Stimulated activated naive CD8-positive, alpha-beta T cell treated with anti-CD3 and anti-CD28 coated beads, Interleukin-15, amount 100 ng/mL, for 72 hours (primary cell): ENCODE data around the gene PDLIM7.

ENCODE experiments used
- ATAC-seq: fragments of 150-1000 bp; cut with Tn5 transposase; 2 replicates; pipeline ENCODE4 v1.10.0; 2021; ENCODE audit warnings: mild to moderate bottlenecking, moderate library complexity
- DNase-seq, 2 donors: peaks; one replicate each; pipeline ENCODE4 v3.0.0; 2021 to 2022
- H3K27ac Mint-ChIP-seq, 2 donors: one replicate each; pipeline ENCODE4 v1.8.0; 2022; ENCODE audit warnings: mild to moderate bottlenecking in 2 of 2, mixed read lengths in 2 of 2, moderate library complexity in 2 of 2
- H3K27me3 Mint-ChIP-seq: one replicate; pipeline ENCODE4 v1.8.0; 2022; ENCODE audit warnings: mixed read lengths
- H3K4me1 Mint-ChIP-seq: one replicate; pipeline ENCODE4 v1.8.0; 2022; ENCODE audit warnings: mild to moderate bottlenecking, mixed read lengths
- H3K4me3 Mint-ChIP-seq, 2 donors: one replicate each; pipeline ENCODE4 v1.8.0; 2022; ENCODE audit warnings: mild to moderate bottlenecking in 2 of 2, mixed read lengths in 2 of 2, moderate library complexity in 1 of 2
- H3K9me3 Mint-ChIP-seq, 2 donors: one replicate each; pipeline ENCODE4 v1.8.0; 2022; ENCODE audit warnings: mixed read lengths in 2 of 2

Gene PDLIM7

DNA sequence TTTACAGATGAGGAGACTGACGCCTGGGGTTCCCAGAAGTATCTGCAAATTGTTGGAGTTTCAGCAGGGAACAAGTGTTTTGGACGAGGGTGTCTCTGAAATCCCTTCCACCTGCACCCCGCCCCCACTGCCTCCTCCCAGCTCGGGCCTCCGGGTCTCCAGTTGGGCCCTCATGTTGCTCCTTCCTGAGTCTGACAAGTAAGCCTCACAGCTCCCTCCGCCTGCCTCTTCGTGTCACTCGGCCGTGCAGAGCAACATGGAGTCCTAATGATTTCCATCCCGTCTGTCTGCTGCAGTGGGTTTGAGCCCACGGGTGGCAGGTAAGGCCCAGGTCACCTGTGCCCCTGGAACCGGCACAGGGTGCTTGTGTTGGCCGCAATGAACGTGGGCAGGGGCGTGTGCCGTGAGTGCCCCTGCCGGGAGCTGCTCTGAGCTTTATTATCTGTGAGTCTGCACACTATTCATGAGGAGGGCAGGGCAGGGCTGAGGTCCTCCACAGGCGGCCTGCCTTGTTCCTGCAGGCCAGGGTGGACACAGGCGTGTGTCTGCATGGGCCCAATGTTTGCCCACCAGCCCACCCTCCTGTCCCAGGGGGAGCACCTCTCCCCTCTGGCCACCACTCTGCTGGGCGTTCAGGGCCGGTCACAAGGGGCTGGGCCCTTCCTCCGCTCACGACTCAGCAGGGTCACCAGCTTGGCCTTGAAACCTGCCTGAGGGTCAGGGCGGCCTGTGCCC, 6.1 kb upstream of the PDLIM7 start:
- Mint-ChIP-seq H3K9me3 (no peaks in the 10 kb centered on the region), H3K27me3 (peaks cover 16% of the 10 kb centered on the region), H3K4me3 (no peak overlapping the region), H3K4me1 (peaks cover 11% of the 10 kb centered on the region), H3K27ac (no peak overlapping the region)
- ATAC-seq (no peak), DNase-seq (no peak)

GRCh38 chr5:177502886-177503285, 5.5 kb upstream of the PDLIM7 start:
- ATAC-seq = no peak
- no peak for DNase-seq
- no peak overlapping the region for H3K27ac Mint-ChIP-seq
- H3K9me3 Mint-ChIP-seq = no peaks in the 10 kb centered on the region
- H3K4me3 Mint-ChIP-seq = no peak overlapping the region
- H3K27me3 Mint-ChIP-seq = peaks cover 22% of the 10 kb centered on the region
- H3K4me1 Mint-ChIP-seq = peaks cover 17% of the 10 kb centered on the region

GRCh38 chr5:177501874-177502678, 4.7 kb upstream of the PDLIM7 start:
- ATAC-seq (no peak), DNase-seq (no peak)
- Mint-ChIP-seq H3K9me3 (no peaks in the 10 kb centered on the region), H3K27me3 (peaks cover 22% of the 10 kb centered on the region), H3K4me3 (no peak overlapping the region), H3K27ac (no peak overlapping the region), H3K4me1 (peaks cover 19% of the 10 kb centered on the region)

- Mint-ChIP-seq H3K4me3 (no peak overlapping the region), H3K27me3 (peaks cover 22% of the 10 kb centered on the region), H3K4me1 (peaks cover 26% of the 10 kb centered on the region), H3K9me3 (no peaks in the 10 kb centered on the region), H3K27ac (no peak overlapping the region)
- DNase-seq (peak; percentile 76 to 79), ATAC-seq (peak; percentile 42)
Observed at GRCh38 chr5:177500685-177501522, 3.5 kb upstream of the PDLIM7 start.

DNA sequence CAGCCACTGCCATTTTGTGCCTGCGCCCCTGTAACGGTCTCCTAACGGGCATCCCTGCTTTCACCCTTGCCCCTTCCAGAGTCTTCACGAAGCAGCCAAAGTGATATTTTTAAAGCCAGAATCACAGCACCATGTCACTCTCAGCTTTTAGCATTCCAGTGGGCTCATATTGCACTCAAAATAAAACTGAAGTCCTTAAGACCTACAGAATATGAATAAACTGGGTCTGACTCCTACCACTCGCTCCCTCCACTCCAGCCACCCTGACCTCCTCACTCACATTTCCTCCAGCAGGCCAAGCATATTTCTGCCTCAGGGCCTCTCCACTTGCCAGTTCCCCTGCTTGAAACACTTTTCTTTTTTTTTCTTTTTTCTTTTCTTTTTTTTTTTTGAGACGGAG, 2.4 kb upstream of the PDLIM7 start:
- ATAC-seq = no peak
- Mint-ChIP-seq H3K4me1 (peaks cover 36% of the 10 kb centered on the region), H3K4me3 (peak overlapping the region in 1 of 2 donors; percentile 4), H3K9me3 (no peaks in the 10 kb centered on the region), H3K27ac (no peak overlapping the region), H3K27me3 (peaks cover 22% of the 10 kb centered on the region)
- no peak for DNase-seq

DNA sequence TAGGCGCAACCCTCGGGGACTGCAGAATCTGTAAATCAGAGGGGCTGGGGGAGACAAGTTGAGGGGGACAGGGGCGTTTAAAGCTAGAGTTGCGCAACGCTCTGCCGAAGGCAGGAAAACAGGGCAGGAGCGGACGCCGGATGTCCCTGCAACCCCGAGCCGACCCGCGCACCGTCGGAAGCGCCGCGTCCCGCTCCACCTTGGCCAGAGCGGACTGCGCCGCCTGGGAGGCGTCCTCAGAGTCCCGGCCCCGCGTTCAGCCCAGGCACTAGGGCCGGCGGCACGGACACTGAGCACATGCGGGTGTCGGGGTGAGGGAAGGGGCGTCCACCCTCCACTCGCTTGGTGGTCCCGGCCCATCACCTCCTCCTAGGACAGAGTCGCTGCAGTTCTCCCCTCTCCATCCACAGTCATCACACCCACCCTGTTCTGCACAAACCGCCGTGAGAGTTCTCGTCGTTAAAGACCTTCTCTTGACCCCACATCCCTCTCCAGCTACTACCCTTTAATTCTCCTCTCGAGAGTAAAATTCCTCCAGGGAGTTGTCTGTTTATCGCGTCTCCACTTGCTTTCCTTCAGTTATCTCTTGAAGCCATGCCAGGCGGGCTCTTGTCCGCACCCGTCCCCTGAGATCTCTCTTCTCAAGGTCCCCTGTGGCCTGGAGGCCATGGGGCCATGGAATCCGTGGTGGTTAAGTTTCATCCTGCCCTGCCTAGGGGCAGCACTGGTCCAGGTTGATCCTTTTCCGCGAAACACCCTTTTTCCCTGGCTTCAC, 796 bp upstream of the PDLIM7 start:
- peak; percentile 30 for ATAC-seq
- H3K4me1 Mint-ChIP-seq = peaks cover 53% of the 10 kb centered on the region
- no peaks in the 10 kb centered on the region for H3K9me3 Mint-ChIP-seq
- DNase-seq = no peak
- peaks cover 22% of the 10 kb centered on the region for H3K27me3 Mint-ChIP-seq
- H3K27ac Mint-ChIP-seq = peak overlapping the region in 1 of 2 donors; percentile 61
- H3K4me3 Mint-ChIP-seq = peak overlapping the region; percentile 79 to 86

- Mint-ChIP-seq H3K4me3 (peak overlapping the region; percentile 79 to 86), H3K4me1 (peaks cover 62% of the 10 kb centered on the region), H3K27me3 (peaks cover 22% of the 10 kb centered on the region), H3K9me3 (no peaks in the 10 kb centered on the region), H3K27ac (peak overlapping the region in 1 of 2 donors; percentile 76)
- ATAC-seq (peak; percentile 21), DNase-seq (peak in 1 of 2 donors; percentile 40)
Observed at GRCh38 chr5:177496727-177497291, 595 bp downstream of the PDLIM7 start.

GRCh38 chr5:177496070-177496726, 1.2 kb downstream of the PDLIM7 start:
- no peak for ATAC-seq
- H3K4me3 Mint-ChIP-seq = peak overlapping the region; percentile 79 to 86
- DNase-seq = no peak
- peaks cover 65% of the 10 kb centered on the region for H3K4me1 Mint-ChIP-seq
- no peaks in the 10 kb centered on the region for H3K9me3 Mint-ChIP-seq
- peak overlapping the region in 1 of 2 donors; percentile 76 for H3K27ac Mint-ChIP-seq
- H3K27me3 Mint-ChIP-seq = peaks cover 22% of the 10 kb centered on the region

DNA sequence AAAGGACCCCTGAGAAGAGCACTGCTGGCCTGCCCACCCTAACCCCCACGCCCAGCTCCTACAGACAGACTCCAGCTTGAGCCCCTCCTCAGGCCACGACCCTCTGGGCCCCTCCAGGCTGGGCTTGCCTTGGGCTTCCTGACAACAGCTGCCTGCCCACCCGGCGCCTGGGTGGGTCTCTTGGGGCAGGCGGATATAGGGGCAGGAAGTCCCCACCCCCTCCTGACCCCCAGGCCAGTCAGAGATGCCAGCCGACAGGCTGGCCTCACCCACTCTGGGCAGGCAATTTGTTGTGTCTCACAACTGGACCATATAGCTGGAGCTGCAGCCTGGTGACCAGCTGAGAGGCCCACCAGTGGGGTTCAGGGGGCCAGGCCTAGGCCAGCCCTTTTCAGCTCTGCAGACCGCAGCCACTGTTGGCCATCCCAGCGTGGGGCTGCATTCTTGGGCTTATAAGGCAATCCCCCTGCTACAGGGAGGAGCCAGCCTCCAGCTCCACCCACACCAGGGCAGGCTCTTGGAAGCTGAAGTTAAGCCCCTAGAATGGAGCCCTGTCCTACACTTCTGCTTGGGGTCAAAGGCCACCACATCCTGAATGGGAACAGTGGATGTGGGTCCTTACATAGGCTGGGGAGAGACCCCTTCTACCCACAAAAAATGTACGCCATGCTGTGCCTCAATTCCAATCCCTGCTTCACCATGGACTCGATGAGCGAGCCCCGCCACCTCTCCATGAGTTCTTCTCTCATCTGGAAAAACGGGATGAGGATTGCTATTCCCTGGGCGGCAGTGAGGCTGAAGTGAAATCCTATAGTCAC, 2.0 kb downstream of the PDLIM7 start:
- peak overlapping the region; percentile 79 to 86 for H3K4me3 Mint-ChIP-seq
- H3K27ac Mint-ChIP-seq = peak overlapping the region in 1 of 2 donors; percentile 76
- DNase-seq (no peak), ATAC-seq (no peak)
- H3K4me1 Mint-ChIP-seq = peaks cover 65% of the 10 kb centered on the region
- no peaks in the 10 kb centered on the region for H3K9me3 Mint-ChIP-seq
- peaks cover 22% of the 10 kb centered on the region for H3K27me3 Mint-ChIP-seq

GRCh38 chr5:177494346-177495195, 2.8 kb downstream of the PDLIM7 start:
- DNase-seq = peak in 1 of 2 donors; percentile 35
- Mint-ChIP-seq H3K27me3 (peaks cover 16% of the 10 kb centered on the region), H3K9me3 (no peaks in the 10 kb centered on the region), H3K27ac (peak overlapping the region in 1 of 2 donors; percentile 87), H3K4me1 (peaks cover 64% of the 10 kb centered on the region), H3K4me3 (peak overlapping the region; percentile 42 to 86)
- ATAC-seq = peak; percentile 42

- H3K4me1 Mint-ChIP-seq = peaks cover 62% of the 10 kb centered on the region
- ATAC-seq (no peak), DNase-seq (no peak)
- H3K4me3 Mint-ChIP-seq = peak overlapping the region; percentile 42 to 59
- no peaks in the 10 kb centered on the region for H3K9me3 Mint-ChIP-seq
- H3K27me3 Mint-ChIP-seq = peaks cover 9% of the 10 kb centered on the region
- no peak overlapping the region for H3K27ac Mint-ChIP-seq
Observed at GRCh38 chr5:177493795-177494345, 3.5 kb downstream of the PDLIM7 start.

- H3K27ac Mint-ChIP-seq = peak overlapping the region in 1 of 2 donors; percentile 64
- ATAC-seq = no peak
- H3K9me3 Mint-ChIP-seq = no peaks in the 10 kb centered on the region
- DNase-seq = no peak
- H3K4me3 Mint-ChIP-seq = no peak overlapping the region
- H3K4me1 Mint-ChIP-seq = peaks cover 52% of the 10 kb centered on the region
- H3K27me3 Mint-ChIP-seq = no peaks in the 10 kb centered on the region
Observed at GRCh38 chr5:177492841-177493240, 4.6 kb downstream of the PDLIM7 start.
